GM15510 (cell line): ENCODE results near the gene HAUS3.

ENCODE experiments used
- POLR2A ChIP-seq: IDR thresholded peaks from 3 replicates; pipeline ENCODE4 v1.6.1; 2011; ENCODE audit warnings: borderline replicate concordance; ENCODE audit not compliant: insufficient read length; ENCODE audit errors: extremely low read depth

The HAUS3 gene, protein sequence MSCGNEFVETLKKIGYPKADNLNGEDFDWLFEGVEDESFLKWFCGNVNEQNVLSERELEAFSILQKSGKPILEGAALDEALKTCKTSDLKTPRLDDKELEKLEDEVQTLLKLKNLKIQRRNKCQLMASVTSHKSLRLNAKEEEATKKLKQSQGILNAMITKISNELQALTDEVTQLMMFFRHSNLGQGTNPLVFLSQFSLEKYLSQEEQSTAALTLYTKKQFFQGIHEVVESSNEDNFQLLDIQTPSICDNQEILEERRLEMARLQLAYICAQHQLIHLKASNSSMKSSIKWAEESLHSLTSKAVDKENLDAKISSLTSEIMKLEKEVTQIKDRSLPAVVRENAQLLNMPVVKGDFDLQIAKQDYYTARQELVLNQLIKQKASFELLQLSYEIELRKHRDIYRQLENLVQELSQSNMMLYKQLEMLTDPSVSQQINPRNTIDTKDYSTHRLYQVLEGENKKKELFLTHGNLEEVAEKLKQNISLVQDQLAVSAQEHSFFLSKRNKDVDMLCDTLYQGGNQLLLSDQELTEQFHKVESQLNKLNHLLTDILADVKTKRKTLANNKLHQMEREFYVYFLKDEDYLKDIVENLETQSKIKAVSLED

DNA sequence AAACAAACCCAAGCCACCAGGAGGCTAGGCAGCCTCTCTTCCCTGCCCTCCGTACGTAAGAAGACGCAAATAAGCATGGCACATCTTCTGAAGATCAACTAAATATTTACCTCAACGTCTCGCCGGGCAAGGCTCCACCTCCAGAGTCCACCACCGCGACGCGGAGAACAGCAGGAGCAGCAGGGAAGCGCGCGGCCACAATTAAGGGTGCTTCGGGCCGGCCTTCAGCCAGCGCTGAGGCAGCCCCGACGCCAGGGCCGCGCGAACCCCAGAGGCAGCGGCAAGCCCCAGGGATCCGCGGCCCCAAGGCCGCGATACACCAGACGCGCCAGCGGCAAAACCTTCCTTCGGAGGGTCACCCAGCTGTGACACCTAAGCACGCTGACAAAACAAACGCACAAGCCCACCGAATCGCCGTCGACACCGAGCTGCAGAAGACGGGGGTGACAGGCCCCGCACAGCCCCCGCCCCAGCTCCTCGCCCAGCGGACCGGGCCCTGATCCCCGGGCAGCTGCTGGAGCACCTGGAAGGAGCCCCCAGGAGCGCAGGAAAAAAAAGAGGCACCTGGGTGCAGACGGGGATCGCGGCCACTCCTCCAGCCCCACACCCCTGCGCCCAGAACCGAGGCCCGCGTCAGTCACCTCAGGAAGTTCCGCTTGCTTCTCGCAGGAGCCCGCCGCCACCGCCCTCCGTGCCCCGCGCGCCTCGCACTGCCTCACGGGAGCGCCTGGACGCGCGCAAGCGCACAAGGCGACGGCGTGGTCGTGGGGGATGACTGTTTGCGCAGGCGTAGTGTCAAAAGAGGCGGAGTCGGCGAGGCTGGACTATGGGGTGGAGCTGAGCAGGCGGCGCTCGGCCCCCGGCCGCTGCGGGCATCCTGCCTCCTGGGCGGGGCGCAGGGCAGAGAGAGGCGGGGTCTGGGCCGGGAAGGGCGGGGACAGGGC, at the start of gene HAUS3, which contains the start of gene POLN:
HAUS3 (minus strand) TSS at position 712 of the 944 bp plus-strand sequence. CDS start 1,175 bp downstream, outside the sequence.
POLN (minus strand) TSS at position 712 of the 944 bp plus-strand sequence. CDS start 12,890 bp downstream, outside the sequence.
- TF ChIP-seq POLR2A, result peak; percentile 85

DNA sequence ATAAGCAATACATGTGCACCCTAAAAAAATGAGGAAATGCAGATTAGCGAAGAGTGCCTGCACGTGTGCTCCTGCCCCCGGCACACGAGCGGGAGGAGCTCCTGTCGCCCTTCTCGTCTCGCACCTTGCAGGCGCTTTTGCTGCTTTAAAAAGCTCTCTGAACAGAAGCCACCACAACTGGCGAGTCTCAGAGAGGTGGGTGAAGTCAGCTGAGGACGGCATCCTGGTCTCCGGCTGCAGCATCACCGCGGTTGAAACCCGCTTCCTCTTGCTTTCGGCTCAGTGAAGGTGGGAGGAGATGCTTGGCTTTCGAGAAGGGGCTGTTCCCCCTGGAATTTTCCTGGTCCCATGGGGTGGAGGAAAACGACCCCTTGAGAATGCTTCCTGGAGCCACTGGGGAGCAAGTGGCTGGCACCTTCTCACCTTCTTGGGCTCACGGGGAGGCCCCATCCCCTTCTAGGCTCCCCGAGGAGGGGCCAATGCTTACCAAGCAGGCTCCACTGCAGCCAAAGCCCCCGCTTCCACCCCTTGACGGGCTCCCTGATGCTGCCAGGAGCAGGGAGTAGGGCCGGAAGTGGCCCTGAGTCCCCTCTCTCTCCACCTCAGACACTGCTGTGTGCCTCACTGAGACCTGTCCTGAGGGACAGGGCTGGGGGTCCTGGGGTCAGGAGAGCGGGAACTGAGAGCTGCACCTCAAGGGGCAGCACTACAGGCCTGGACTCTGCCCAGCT, 49.2 kb upstream of the HAUS3 start:
- TF ChIP-seq POLR2A, result no peak

DNA sequence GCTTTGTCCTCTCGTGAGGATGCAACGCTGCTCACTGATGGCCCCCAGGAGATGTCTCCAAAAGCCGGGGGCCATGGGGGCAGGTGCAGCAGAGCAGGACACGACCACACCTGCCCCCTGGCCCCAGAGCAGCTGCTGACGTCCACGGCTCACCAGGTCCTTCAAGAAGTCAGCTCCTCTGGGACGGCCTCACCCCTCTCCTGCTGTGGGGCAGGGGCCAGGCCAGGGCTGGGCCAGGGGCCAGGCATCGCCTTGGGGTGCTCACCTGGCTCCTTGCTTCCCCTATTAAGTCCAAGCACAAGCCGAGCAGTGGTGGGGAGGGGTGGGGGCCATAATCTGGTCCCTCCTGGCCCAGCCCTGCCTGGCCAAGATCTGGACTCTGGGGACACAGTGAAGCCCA, 48.6 kb upstream of the HAUS3 start:
- no peak for TF ChIP-seq POLR2A

DNA sequence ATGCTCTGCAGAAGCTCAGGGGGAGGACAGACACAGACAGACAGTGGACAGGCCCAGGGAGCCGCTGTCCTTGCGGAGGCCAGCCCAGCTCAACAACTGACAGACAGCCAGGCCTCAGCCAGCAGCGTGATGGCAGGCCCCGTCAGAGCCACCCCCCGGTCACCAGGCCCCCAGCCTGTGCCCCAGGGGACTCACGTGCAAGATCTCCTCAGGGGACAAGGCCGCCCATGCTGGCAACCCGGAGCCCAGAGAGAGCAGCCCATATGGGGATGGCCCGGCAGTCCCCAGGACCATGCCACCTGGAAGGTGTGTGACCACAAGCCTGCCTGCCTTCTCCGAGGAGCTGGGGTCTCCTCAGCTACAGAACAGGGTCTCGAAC, 48.0 kb upstream of the HAUS3 start:
- no peak for TF ChIP-seq POLR2A

DNA sequence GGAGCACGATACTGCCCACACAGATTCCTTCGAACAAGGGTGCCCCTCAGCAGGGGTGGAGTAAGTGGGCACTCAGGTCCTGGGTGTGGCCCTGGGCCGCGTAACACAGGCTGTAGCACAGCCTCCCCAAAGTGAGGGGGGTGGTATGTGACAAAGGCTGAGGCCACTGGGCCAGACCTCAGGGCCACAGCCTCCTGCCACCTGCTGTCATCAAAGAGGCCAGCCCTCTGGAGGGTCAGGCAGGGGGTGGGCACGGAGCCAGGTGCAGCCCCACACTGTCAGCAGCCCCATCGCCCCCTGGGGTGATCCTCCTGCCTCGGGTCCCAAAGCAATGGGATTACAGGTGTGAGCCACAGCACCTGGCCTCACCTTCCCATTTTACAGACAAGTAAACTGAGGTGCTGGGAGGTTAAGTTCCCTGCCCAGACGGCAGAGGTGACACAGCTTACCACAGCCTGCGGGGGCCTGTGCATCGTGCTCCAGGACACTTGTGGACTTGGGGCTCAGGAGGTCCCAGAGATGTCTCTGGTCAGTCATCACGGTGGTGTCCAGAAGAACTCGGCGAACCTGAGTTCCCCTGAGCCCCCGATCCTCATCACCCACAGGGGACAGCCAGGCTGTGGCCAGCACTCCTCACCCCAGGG, 47.5 kb upstream of the HAUS3 start:
- no peak for TF ChIP-seq POLR2A

DNA sequence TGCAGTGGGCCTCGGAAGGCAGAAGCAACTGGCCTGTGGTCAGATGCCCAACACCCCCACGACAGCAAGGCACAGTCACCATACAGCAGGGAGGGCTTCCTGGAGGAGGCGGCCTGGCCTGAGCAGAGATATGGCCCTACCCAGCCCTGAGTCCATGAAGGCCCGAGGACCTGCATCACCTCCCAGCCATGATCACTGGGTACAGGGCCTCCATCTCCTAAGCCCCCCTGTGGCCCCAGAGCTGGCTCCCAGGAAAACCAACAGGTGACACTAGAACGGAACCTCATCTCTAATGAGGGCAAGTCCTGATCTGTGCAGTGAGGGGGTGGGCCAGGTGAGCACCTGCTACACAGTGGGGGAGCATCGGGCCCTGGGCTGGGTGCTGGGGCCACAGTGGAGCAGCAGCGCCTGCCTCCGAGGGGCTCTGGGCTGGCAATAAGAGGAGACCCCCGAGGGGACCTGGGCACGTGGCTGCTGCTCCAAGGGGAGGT, 46.2 kb upstream of the HAUS3 start:
- TF ChIP-seq POLR2A, result no peak

DNA sequence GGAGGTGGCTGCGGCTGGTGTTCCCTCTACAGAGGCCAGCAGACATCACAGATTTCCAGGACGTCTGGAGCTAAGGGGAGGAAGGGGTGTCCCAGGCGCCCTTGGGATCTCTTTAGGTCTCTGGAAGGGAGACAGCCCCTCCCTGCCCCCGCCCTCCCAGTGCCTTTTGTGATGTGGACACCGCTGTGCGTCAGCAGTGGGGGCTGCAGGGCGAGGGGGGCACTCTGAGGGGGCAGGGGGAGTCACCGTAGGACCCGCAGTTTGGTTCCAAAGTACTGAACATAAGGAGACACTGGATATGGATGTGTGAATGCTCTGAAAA, 45.6 kb upstream of the HAUS3 start:
- no peak for TF ChIP-seq POLR2A

DNA sequence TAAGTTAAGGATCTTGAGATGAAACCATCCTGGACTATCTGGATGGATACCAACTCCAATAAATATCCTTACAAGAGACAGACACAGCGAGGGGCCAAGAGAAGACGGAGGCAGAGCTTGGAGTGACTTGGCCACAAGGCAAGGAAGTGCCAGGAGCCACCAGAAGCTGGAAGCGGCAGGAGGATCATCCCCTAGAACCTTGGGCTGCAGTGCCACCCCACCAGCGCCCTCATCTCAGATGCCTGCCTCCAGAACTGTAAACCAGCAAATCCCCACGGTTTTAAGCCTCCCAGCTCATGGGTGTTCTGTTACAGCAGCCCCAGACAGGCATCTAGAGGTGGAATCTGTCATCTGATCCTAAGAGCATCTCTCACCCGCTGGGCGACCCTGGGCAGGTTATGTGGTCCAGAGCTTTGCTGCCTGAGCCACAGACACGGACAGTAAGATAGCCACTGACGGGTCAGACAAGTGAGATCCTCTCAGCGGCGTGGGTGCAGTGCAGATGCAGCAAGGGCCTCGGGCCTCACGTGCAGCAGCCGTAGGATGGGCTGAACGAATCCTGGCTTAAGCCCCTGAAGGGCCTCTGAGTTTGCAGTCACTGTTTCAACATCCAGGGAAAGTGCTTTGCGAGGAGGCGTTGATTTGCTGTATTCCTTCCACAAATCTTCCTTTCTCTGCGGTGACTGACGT, 45.1 kb upstream of the HAUS3 start:
- TF ChIP-seq POLR2A, result no peak

DNA sequence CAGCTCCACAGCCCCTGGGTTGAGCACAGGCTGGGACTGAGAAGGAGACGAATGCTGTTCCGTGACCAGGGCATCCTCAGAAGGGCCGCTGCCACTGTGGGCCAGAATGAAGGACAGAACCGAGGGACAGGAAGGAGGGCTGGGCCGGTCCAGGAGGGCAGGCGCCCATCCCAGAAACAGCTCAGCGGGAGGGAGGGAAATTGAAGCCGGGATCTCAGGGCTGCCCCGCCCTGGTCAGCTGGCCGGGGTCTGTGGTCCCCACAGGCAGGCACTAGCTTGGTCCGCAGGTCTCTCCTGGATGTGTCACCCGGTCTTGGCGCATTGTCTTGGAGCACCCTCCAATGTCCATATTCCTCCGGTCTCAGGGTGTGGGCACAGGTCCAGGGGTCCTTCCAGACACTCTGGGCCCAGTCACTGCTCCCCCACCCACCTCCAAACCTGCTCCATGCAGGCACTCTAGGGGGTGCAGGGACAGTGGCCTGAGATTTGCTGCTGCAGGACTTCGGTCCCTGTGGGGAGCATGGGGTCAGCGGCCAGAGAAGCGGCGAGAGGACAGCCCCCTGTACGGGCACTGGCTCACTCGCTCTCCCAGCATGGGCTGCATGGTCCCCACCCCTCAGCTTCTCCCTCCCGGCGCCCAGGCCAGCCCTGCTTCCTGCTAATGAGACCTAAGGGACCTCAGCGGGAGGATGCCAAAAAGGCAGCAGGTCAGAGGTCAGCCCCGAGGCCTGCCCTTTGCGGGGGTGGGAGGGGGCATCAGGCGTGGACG, 43.9 kb upstream of the HAUS3 start:
- no peak for TF ChIP-seq POLR2A

DNA sequence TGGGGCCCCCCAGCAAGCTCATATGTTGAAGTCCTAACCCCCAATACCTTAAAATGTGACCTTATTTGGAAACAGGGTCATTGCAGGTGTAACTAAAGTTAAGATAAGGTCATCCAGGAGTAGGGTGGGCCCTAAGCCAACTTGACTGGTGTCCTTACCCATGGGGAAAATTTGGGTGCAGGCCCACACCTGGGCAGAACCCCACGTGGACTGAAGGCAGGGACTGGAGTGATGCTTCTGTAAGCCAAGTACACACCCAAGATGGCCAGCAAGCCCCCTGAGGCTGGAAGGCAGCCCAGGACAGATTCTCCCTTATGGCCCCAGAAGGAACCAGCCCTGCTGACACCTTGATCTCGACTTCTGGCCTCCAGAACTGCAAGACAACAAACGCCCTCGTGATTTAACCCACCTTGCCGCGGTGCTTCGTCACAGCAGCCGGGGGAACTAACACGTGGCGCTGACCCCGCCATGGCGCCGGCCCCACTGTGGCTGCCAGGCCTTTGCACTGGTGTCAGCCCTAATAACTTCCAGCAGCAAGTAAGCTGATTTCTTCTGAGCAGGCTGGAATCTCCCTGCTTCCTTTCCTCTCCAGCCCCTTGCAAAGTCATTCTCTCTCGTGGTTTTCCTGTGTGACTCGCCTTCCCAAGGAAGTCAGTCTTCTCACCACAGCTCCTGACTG, 43.2 kb upstream of the HAUS3 start:
- TF ChIP-seq POLR2A, result no peak

DNA sequence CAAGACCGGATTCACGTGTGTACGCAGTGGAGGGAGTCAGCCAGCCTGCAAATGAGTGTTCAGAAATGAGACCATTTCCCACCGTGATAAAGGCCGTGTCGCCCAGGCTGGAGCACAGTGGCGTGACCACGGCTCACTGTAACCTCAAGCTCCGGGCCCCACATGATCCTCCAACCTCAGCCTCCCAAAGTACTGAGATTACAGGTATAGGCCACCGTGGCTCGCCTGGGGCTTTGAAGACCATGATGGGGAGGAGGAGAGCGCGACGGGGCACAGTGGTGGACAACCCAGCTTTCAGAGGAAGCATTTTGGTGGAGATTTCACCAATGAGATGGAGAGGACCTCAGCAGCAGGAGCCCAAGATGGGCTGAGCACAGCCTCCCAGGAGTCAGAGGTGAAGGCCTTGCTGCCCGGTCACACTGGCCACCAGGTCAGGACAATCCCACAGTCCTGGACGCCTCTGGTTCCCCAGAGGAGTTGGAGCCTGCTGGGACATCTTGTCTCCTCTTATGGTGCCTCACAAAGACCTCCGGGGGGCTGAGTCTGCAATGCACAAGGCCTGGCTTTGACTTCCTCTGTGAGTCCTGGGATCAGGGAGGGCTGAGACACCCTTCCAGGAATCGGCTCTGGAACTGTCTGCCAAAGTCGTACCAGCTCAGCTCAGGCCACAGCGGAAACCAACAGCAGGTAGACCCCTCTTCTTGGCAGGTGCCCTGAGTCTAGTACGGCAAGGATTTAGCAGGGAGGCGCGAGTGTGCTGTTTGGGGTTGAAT, 42.4 kb upstream of the HAUS3 start:
- no peak for TF ChIP-seq POLR2A
